Esophagus muscularis mucosa (tissue), 4 donors: ENCODE data around the gene CDCA5.

Experiments used
- CTCF ChIP-seq, 3 experiments: fragments of 200-600 bp in 2 of 3; fragments of 450-650 bp in 1 of 3; sonication (generic) in 2 of 3; IDR thresholded peaks; one replicate each; pipeline ENCODE4 v1.5.1; 2017 to 2019; ENCODE audit warnings: antibody characterized with exemption in 3 of 3, mild to moderate bottlenecking in 2 of 3, moderate library complexity in 1 of 3
- EP300 ChIP-seq: sonication (generic); formaldehyde crosslinking; IDR thresholded peaks from one replicate; pipeline ENCODE4 v1.6.1; 2017; ENCODE audit warnings: antibody characterized with exemption
- POLR2A ChIP-seq: fragments of 450-650 bp; IDR thresholded peaks from one replicate; pipeline ENCODE4 v1.6.1; 2017; ENCODE audit warnings: antibody characterized with exemption, moderate library complexity, mild to moderate bottlenecking, low read depth
- POLR2AphosphoS5 ChIP-seq, 2 donors: sonication (generic); formaldehyde crosslinking; IDR thresholded peaks; one replicate each; pipeline ENCODE4 v1.6.1; 2017; ENCODE audit warnings: antibody characterized with exemption in 2 of 2

DNA sequence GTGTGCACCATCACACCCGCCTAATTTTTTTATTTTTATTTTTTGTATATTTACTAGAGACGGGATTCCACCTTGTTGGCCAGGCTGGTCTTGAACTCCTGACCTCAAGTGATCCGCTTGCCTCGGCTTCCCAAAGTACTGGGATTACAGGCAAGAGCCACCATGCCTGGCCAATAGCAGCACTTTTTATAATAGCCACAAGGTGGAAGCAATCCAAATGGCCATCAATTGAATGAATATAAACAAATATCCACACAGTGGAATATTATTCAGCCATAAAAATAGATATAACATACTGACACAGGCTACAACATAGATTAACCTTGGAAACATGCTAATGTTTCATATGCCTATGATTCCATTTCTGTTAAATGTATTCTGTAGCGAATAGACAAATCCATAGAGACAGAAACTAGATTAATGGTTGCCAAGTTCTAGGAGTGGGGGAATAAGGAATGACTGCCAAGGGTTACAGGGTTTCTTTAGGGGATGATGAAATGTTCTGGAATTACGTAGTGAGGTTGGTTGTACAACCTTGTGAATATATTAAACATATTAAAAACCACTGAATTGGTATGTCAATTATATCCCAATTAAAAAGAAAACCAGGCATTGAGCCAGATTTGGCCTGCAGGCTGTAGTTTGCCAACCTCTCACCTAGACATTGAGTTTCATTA, 17.0 kb upstream of the CDCA5 start:
- TF ChIP-seq CTCF (IDR thresholded peaks at IDR 0.05) (no peak), POLR2AphosphoS5 (IDR thresholded peaks at IDR 0.05) (no peak), POLR2A (no peak), EP300 (no peak)
